GM10248 (cell line): ENCODE measurements around the gene E2F1.

ENCODE experiments used
- CTCF ChIA-PET: fragments of 300-600 bp; sonication (Branson Sonifier 250); formaldehyde crosslinking; extraction: SDS; loops from one replicate; lab custom pipeline; 2021; ENCODE audit warnings: antibody characterized with exemption; lab: Yijun Ruan, JAX
- POLR2A ChIA-PET: fragments of 350-650 bp; sonication (Branson Sonifier 250); formaldehyde crosslinking; extraction: SDS; loops from one replicate; lab custom pipeline; 2020; ENCODE audit warnings: antibody characterized with exemption; lab: Yijun Ruan, JAX
- DNase-seq: peaks from one replicate; pipeline ENCODE4 v3.0.0; 2012; ENCODE audit errors: extremely low spot score
- TF ChIP-seq, protein P1 (sequence below): IDR thresholded peaks from 2 replicates; pipeline ENCODE4 v1.5.1; 2012; ENCODE audit warnings: mild to moderate bottlenecking, low read depth; ENCODE audit errors: extremely low read depth, missing control alignments, control extremely low read depth

The E2F1 gene

GRCh38 chr20:33659341-33660034, 26.7 kb downstream of the E2F1 start:
- ChIA-PET POLR2A (no interaction called here), CTCF (interaction anchor here (1.2 kb wide), 1 partner anchor 8 kb away, joined by 3 read pairs; no protein-coding TSS in a partner anchor)
- DNase-seq = no peak
- TF ChIP-seq, protein P1, sequence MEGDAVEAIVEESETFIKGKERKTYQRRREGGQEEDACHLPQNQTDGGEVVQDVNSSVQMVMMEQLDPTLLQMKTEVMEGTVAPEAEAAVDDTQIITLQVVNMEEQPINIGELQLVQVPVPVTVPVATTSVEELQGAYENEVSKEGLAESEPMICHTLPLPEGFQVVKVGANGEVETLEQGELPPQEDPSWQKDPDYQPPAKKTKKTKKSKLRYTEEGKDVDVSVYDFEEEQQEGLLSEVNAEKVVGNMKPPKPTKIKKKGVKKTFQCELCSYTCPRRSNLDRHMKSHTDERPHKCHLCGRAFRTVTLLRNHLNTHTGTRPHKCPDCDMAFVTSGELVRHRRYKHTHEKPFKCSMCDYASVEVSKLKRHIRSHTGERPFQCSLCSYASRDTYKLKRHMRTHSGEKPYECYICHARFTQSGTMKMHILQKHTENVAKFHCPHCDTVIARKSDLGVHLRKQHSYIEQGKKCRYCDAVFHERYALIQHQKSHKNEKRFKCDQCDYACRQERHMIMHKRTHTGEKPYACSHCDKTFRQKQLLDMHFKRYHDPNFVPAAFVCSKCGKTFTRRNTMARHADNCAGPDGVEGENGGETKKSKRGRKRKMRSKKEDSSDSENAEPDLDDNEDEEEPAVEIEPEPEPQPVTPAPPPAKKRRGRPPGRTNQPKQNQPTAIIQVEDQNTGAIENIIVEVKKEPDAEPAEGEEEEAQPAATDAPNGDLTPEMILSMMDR = no peak

DNA sequence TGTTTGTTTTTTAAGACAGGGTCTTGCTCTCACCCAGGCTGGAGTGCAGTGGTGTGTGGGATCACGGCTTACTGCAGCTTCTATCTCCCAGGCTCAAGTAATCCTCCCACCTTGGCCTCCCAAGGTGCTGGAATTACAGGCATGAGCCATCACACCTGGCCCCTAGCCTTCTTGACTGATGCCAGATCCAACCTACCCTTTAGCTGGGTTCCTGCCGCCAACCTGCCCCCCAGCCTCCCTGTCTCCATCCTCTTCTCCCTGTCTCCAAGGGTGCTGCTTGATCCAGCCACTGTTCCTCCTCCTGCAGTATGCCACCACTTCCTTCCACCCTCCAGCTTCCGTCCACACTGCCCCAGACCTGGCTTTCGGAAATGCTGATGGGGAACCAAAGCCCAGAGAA, 27.3 kb downstream of the E2F1 start:
- ChIA-PET POLR2A (interaction anchor here (0.5 kb wide), 1 partner anchor 355 kb away, joined by 6 read pairs; no protein-coding TSS in a partner anchor), CTCF (interaction anchor here (1.2 kb wide), 1 partner anchor 9 kb away, joined by 3 read pairs; no protein-coding TSS in a partner anchor)
- TF ChIP-seq, protein P1 = no peak
- no peak for DNase-seq

DNA sequence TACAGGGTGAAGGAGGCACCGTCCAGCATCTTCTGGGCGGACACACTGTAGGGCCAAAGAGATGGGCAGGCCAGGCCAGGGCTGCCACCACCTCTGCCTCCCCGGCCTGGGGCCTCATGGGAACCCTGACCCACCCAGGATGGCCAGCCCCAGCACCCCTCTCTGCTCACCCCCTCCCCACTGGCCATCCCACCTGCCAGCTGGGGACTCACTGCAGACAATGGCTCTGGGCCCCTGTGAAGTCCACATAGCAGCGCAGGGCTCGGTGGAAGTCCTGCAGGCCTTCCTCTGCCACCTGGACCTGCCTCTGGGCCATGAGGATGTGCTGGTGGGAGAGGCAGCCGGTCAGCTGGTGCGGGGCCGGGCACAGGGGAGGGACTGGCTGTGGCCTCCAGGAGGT, 27.7 kb downstream of the E2F1 start:
- no peak for DNase-seq
- CTCF ChIA-PET = interaction anchor here (1.2 kb wide), 1 partner anchor 9 kb away, joined by 3 read pairs; no protein-coding TSS in a partner anchor
- TF ChIP-seq, protein P1 = no peak
- POLR2A ChIA-PET = interaction anchor here (0.5 kb wide), 1 partner anchor 355 kb away, joined by 6 read pairs; no protein-coding TSS in a partner anchor

- TF ChIP-seq, protein P1 = no peak
- POLR2A ChIA-PET = no interaction called here
Measured at GRCh38 chr20:33657704-33658095, 28.5 kb downstream of the E2F1 start.

GRCh38 chr20:33656783-33657703, 29.1 kb downstream of the E2F1 start:
- ChIA-PET CTCF (no interaction called here), POLR2A (no interaction called here)
- TF ChIP-seq, protein P1 = no peak
- DNase-seq = no peak

More at GRCh38 chr20:33657704-33658095, 28.5 kb downstream of the E2F1 start:
- CTCF ChIA-PET = no interaction called here
- no peak for DNase-seq
